Sigmoid colon (tissue), 4 donors: ENCODE measurements around the gene RCAN1.

Source experiments
- POLR2AphosphoS5 ChIP-seq, 4 donors: sonication (generic); formaldehyde crosslinking; IDR thresholded peaks; one replicate each; pipeline ENCODE4 v1.6.1; 2017; ENCODE audit warnings: antibody characterized with exemption in 4 of 4
- TF ChIP-seq, protein P1 (sequence below), 4 experiments: fragments of 450-650 bp in 3 of 4; fragments of 200-600 bp in 1 of 4; IDR thresholded peaks; one replicate each; pipeline ENCODE4 v1.5.1; 2016 to 2019; ENCODE audit warnings: antibody characterized with exemption in 4 of 4, mild to moderate bottlenecking in 3 of 4, moderate library complexity in 2 of 4

DNA sequence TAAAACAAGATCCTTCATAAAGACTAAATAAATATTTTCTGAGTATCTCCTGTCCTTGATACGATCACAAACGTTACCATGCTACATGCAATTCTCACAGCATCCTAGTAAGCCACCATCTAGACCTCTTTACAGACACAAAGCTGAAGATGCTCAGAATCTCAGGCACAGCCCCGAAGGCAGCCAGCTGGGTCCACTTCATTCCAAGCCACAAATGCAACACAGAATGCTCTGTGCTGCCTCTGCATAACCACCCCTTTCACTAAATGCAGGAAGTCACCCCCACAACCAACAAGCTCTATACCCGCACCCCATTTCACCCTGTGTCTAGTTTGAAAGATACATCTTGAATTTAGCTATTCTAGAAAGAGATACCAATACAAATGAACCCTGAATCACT is 12.9 kb downstream of the RCAN1 start:
- TF ChIP-seq, protein P1, sequence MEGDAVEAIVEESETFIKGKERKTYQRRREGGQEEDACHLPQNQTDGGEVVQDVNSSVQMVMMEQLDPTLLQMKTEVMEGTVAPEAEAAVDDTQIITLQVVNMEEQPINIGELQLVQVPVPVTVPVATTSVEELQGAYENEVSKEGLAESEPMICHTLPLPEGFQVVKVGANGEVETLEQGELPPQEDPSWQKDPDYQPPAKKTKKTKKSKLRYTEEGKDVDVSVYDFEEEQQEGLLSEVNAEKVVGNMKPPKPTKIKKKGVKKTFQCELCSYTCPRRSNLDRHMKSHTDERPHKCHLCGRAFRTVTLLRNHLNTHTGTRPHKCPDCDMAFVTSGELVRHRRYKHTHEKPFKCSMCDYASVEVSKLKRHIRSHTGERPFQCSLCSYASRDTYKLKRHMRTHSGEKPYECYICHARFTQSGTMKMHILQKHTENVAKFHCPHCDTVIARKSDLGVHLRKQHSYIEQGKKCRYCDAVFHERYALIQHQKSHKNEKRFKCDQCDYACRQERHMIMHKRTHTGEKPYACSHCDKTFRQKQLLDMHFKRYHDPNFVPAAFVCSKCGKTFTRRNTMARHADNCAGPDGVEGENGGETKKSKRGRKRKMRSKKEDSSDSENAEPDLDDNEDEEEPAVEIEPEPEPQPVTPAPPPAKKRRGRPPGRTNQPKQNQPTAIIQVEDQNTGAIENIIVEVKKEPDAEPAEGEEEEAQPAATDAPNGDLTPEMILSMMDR (IDR thresholded peaks at IDR 0.05), result no peak
- TF ChIP-seq POLR2AphosphoS5 (IDR thresholded peaks at IDR 0.05), result no peak
